Activated CD8-positive, alpha-beta memory T cell treated with anti-CD3 and anti-CD28 coated beads for 4 hours (primary cell): ENCODE measurements around the gene CIROP.

Source experiments
- DNase-seq, 2 donors: peaks; one replicate each; pipeline ENCODE4 v3.0.0-alpha.2; 2020; ENCODE audit warnings: low read depth in 2 of 2

The CIROP gene

DNA sequence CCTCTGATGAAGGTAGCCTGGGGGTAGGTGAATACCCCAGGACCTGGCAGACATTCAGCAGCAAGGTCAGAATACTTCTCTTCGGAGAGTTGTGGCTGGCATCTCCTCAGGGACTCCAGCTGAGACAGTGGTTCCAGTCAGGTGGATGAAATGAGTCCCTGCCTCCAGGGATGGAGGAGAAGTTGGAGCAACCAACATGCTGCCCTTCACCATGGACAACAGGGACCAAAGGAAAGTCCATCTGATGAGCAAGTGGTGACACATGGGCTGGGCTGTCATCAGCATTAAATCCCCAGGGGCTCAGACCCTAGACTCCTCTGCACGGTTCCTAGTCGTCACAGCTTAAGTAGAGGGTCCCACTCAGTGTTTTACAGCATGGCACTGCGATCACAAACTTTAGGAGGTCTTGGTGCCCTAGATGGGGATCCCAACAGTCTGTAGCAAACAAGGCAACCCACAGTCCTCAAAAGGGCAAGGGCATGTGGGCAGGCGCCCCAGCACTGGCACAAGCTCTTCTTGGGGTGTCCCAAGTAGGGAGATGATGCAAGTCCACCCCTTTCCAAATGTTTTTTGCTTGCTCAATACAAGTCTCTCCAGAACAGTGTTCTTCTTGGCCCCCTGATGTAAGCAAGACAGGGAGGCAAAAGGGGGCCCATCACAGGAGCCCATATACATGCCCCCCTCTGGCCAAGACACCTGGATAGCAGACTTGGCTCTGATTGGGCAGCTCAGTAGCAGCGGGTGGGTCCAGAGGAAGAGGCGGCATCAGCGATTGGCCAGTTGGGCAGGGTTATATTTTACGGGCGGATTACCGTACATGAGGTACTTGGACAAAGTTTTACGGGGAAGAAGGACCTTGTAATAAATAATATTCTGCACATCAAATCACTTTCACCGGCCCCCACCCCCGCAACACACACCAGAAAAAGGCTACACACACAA lies 36.7 kb downstream of the CIROP start:
- DNase-seq = no peak

DNA sequence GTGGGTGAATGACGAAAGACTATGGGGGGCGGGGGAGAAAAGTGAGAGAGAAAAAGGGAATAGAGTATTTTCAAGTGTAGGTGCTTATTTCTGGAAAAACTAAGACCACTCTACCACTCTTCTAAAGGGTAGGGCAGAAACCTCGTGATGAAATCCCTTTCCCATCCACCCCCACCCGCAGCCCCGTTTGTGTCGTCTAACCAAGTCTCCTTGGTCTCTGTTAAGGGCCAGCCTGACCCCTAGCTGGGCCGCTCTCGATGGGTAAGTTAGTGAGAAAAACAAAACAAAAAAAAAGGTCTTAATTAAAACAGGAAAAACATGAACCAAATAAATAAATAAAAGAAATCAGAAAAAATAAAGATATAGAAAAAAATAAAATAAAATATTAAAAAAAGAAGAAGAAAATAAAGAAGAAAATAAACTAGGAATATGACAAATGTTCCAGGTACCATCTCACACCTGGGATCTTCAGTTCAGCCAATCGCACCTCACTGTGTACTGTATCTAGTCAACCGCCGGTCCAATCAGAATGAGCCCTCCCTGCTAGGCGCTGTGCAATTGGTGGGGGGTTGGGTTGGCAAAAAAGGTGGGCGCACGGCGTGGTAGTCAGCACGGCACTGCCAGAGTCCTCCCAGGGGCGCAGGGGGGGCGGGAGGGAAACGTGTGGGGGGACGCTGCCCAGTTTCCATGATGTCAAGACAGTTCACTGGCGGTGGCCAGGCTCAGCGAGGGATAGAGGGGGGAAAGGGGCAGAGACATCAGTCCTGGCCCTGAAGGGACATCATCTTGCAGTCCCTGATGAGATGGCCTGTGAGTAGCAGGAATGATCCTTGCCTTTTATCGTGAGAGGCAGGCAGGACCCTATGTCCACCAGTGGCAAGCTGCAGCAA lies 37.7 kb downstream of the CIROP start:
- DNase-seq = no peak

DNA sequence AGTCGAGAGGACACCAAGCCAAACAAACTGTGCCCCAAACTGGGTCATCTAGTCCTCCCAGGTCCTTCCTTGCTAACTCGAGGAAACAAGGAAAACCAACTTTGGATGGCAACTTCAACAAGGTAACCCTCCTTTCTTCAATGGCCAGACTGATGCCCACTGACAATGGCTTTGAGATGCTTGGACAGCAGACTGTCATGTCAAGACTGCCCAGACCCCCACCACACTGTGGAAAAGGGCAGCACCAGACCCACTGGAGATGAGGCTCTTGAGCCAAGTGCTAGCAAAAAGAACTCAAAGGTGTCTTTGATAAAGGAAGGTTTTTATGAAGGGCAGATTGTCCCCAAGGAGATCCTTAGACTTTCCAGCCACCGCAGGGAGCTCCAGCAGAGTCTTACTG lies 38.4 kb downstream of the CIROP start:
- DNase-seq = no peak

DNA sequence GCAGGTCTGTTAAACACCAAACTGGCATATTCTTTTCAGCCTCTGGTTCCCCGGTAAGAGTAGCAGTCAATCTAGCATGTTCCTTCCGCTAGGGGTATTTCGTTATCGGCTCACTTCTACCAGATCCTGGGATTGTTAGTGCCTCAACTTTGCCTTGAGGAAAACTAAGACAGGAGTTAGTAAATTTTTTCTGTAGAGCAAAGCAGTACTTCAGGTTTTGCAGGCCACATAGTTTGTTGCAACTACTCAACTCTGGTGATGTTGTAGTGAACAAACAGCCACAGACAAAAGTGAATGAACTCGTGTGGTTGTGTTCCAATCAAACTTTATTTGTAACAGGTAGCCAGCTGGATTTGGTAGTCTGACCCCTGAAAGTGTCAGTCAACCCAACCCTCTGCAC lies 41.2 kb downstream of the CIROP start:
- DNase-seq = no peak

DNA sequence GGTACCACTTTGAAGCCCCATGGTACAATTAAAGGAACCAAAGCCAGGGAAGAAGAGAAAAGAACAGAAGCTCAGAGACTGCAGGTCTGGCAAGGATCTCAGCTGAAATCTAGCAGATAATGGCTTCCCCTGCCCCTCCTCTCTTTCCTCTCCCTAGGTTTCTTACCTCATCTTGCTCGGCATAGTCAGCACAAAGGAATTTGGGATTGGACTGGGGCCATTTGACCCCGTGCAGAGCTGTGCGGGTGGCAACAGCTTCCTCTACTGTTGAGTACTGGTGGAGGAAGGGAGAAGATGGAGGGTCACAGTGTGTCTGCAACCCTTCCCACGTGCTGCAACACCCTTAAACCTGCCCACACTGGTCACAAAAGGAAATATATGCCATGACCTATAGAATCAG lies 42.8 kb downstream of the CIROP start:
- DNase-seq = no peak

DNA sequence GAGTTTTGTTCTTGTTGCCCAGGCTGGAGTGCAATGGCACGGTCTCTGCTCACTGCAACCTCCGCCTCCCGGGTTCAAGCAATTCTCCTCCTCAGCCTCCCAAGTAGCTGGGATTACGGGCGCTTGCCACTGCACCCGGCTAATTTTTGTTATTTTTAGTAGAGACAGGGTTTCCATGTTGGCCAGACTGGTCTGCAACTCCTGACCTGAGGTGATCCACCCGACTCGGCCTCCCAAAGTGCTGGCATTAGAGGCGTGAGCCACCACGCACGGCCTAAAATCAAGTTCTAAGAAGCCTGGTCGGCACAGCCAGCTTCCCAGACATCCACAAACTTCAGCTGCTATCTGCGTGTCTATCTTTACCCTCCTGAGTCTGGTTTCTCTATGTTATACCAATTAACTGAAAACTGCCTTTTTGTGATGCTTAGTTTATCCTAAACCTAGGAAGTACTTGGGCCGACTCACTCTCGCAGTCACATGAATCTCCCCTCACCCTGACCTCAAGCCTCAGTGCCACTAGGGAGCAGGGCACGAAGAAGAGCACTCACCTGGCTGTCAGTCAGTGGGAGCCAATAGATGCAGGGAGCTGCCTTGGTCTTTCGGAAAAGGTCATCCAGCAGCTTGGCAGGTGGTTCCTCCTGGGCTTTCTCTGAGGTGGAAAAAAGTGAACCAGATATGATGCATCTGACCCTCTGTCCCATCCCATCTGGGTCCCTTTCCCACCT lies 44.1 kb downstream of the CIROP start:
- no peak for DNase-seq

DNA sequence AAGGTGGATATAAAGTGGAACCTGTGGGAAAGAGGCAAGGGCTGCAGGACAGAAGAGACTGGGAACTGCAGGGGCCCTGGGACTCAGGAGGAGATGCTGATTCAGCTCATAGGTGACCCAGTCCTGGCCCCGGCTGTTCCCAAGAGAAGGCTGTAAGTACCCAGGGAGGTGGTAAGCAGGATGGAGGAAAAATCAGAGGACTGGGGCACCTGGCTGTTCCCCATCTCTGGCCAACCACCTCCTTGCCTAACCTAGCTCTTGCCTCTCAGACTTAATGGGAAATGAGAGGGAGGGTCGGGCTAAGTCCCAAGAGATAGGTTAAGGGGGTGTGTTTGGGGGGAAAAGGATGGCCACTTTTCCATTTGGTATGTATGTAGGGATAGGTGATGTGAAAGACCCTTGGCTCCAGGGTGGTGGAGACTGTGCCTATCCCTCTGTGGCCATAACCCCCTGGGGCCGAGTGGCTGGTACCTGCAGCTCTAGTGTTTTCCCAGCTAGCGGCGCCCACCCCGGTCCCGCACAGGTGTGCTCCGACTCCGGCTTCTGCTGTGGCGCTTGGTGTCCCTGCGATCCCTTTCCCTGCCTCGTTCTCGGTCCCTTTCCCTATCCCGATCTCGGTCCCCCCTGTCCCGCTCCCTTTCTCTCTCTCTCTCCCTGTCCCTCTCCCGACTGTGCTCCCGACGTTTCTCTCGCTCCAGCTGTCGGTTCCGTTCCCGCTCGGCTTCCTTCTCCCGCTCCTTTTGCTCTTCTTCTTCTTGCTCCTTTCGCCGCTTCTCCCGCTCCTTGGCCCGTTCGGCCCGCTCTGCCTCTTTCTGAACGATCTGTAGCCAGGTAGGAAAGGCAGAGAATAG lies 45.9 kb downstream of the CIROP start:
- DNase-seq = no peak

DNA sequence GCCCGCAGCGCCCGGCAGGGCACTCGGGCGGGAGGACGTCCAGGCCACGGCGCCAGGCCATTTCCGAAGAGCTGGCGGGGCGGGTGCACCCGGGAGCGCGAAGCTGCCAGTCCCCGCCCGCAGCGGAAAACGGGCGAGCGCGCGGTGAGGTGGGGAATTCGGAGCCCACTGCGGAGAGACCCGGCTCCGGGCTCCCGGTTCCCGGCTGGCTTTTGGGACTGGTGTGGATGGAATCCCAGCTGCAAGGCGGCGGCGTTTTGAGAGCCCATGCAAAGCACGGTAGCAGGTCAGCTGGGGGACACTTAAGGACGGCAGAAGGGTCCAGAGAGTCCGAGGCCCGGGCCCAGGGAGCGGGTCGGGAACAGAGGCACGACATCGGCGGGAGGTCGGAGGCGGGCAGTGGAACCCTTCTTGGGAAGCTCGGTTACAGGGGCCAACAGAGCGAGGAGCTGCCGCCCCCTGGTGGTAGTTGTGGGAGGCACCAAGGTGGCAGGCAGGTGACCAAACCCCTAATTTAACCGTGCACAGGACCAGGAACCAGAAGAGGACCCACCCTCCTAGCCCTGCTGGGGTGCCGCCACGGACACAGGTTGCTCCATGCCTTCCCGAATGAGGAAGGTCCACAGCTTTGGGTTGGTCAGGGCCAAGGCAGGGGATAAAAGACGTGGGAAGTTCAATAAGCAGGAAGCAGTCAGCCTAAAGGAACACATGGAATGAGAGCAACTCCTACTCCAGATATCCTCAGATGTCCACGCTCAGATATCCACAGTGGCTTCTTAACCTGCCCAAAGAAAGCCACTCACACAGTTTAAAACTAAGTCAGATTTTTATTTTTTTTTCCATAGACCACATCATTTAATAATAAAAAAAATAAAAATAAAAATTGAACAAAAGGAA lies 46.8 kb downstream of the CIROP start:
- peak; percentile 68 to 71 for DNase-seq

DNA sequence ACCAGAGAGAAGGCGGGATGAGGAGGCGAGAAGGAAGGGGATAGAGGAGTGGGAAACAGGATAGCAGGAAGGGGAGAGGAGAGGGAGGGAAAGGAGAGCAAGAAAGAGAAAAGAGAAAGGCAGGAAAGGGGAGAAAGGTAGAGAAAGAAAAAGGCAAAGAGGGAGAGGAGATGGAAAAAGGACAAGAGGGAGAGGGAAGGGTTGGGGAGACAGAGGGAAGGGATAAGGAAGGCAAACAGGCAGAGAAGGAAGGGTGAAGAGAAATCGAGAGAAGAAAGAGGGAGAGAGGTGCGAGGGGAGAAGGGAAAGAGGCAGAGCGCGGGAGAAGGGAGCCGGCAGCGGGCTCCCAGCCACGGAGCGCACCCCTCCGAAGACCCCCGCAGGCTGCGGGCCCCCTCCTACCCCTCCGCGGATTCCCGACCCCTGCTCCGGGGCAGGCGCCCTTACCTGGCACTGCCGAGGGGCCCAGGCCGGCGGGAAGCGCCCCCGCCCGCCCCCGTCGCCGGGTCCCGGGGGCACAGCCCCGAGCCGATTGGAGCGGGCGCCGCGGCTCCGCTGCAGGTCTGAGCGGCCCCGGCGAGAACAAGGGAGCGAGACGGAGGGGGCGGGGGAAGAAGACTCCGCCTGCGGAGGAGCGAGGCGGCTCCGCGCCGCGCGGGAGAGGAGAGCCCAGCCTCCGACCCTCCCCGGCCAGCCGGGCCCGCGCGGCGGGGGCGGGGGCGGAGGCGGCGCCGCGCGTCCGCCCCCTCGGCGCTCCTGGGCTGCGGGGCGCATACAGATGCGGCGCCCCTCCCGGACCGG lies 47.6 kb downstream of the CIROP start, which contains the start of gene CDH24:
Gene CDH24 (minus strand): TSS at position 565 of the 801 bp plus-strand sequence. CDS start 1,787 bp downstream, outside the sequence.
- peak in 1 of 2 donors; percentile 48 for DNase-seq

DNA sequence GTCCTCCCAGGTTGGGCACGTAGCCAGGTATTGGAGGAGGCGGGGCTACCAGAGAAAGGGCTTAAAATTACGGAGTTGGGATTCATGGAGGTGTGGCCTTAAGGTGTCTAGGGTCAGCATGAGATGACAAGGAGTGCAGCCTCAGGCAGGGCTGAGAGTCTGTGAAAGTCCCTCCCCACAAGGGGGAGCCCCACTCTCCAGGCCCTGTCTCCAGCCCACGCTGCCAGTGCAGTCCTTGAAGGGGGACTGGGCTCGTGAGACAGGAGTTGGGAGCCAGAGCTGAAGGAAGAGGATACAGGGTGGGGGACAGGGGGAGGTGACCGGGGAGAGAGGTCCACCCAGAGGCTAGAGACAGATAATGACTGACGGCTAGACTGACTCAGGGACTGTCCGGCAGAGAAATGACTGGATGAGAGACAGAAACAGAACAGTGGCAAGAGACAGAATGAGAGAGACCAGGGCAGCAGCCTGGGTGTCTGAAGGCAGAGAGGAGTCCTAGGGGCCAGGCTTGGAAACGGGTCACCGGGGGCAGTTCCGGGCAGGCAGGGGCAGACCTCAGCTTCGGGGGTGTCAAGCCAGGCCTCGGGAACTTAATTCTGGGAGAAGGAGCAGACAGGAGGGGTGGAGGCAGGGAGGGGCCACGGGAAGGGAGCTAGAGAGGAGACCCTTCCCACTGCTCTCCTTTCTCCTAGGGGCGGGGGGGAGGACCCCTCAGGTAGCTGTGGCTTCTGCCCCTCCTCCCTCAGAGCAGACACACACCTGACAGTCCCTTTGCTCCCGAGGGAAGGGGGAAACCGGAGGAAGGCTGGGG lies 48.4 kb downstream of the CIROP start:
- DNase-seq = peak in 1 of 2 donors; percentile 57

DNA sequence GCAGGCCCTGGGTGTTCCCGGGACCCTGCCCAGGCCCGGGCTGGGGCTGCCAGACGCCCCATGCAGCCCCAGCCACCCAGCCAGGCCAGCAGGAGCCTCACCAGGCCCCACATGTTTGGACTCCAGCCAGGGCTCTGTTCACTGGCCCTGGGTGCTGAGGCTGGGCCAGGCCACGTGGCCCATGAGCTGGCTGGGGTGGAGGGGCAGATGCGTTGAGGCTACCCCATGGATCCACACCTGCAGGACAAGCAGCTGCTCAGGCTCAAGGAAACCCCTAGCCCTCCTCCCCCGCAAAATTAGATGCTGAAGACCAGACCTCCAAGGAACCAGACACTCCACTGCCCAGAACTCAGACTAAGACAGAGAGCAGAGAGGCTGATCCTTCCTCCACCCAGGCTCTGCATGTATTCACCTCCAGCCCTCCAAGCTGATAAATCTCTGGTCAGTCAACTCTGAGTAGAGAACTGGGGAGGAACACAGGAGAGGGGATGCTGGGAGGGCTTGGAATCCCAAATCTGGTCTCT lies 49.1 kb downstream of the CIROP start:
- no peak for DNase-seq

DNA sequence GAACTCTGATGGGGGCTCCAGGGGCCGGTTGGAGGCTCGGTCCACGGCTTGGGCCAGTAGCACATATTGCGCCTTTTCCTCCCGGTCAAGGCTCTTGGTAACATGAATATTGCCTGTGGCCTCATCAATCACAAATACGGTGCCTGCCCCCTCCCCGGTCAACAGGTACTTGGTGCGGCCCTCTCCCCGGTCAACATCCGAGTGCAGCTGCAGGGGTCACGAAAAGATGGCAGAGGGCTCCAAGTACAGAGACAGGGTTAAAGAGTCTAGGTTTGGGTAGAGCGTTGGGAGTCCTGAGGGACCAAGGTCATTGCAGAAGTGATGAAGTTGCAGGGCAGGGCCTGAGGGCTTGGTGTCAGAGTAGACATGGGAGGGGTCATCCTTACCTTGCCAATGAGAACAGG lies 49.6 kb downstream of the CIROP start:
- DNase-seq = no peak

DNA sequence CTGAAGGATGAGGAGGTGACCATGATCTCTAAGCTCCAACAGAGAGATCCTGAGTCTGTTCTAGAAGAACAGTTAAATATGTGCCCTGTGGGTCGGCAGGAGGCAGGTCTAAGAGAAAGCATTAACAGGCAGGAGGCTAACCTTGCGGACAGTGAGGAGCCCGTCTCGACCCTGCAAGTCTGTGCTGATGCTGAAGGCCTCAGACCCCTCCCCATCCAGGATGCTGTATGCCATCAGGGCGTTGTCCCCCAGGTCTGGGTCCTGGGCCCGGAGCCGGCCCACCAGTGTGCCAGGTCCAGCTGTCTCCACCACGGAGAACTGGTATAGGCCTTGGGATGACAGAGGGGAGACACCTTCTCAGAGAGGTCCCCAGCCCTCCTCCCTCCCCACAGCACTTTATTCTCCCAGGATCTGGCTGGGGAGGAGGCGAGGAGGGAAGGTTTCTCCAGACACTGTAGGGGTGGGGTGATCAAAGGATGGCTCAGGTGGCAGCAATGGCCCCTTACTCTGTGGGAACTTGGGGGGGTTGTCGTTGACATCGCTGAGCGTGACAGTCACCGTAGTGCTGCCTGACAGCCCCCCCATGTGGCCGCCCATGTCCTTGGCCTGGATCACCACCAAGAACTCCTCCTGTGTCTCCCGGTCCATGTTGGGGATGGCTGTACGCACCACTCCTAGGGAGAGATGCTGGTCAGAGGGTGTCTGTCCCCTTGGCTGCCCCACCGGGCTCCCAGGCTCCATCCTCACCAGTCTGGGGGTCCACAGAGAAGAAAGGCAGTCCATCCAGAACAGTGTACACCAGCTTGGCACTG lies 50.6 kb downstream of the CIROP start:
- no peak for DNase-seq

DNA sequence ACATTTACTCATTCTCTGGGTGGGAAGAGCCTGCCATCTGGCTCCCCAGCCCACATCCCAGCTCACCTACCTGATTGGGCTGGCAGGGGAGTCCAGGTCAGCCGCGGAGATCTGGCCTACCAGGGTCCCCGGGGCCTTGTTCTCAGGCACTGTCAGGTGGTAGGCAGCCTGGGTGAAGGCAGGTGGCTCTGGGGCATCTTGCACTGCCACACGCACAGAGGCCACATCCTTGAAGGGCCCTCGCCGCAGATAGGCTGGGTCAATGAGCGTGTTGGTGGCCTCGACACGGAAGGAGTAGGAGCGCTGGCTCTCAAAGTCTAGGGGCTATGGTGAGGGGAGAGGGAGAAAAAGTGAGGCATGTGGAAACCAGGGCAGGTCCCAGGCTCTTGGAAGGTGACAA lies 51.4 kb downstream of the CIROP start:
- DNase-seq = no peak

DNA sequence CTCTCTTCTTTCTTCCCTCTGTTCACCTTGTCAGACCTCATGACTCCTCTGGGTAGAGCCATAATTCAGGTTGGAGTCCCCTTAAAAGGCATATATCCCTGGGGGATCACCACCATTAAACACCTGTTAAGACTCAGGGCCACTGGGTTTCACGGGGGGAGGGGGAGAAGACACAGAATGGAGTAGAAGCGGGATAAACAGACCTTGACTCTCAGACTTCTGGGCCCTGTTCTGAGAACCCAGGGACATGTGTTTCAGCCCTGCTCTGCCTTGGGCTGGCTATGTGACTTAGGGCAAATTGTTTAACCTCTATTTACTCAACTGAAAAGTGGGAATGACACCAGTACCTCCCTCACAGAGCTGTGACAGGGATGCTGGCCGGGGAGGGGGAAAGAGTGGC lies 52.1 kb downstream of the CIROP start:
- no peak for DNase-seq

DNA sequence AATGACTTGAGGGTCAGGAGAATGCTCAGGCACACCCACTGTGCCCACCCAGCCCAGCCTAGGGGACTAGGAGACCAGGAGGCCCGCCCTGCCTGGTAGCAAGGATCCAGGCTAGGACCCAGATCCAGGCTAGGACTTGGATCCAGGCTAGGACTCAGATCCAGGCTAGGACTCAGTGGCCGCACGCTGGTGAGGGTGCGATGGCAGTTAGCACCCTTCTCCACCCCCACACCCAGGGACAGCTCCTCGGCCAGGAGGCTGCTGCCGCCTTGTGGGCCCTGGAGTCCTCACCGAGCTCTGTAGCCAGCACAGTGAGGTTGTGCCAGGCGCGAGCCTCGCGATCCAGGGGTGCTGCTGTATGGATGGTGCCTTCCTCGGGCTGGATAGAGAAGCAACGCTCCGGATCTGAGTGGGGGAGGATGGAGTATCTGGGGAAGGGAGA lies 52.6 kb downstream of the CIROP start:
- DNase-seq = no peak
